Keratinocyte (primary cell): ENCODE results near the gene GPR63. TPM values are rescaled to one million over a fixed set of nuclear protein-coding genes. Genes with fewer than 3 reads are reported as not detected.

Experiments
- DNase-seq: peaks from one replicate; pipeline ENCODE4 v3.0.0-alpha.2; 2011; ENCODE audit warnings: low read depth, missing footprints, low spot score
- FAIRE-seq: peaks from 2 replicates; lab custom pipeline; 2011; peaks lifted over from hg19 to GRCh38; lab: Jason Lieb, UNC
- H2AFZ ChIP-seq: 2 replicates; pipeline ENCODE4 v1.6.0; 2012; ENCODE audit warnings: low read length, control low read depth, inconsistent platforms; ENCODE audit not compliant: control insufficient read depth
- H3K27ac ChIP-seq: 2 replicates; pipeline ENCODE4 v1.5.1; 2011; ENCODE audit warnings: low read length; ENCODE audit not compliant: control insufficient read depth, insufficient read depth
- H3K27me3 ChIP-seq: 3 replicates; pipeline ENCODE4 v1.6.0; 2011; ENCODE audit warnings: low read length; ENCODE audit not compliant: control insufficient read depth, insufficient read depth; ENCODE audit errors: extremely low read depth
- H3K36me3 ChIP-seq, 2 experiments: 2 replicates in 1 of 2; 3 replicates in 1 of 2; pipeline ENCODE4 v1.5.1; 2011; ENCODE audit warnings: low read length in 2 of 2, mild to moderate bottlenecking in 1 of 2; ENCODE audit not compliant: control insufficient read depth in 2 of 2, insufficient read depth in 2 of 2; ENCODE audit errors: extremely low read depth in 1 of 2
- H3K4me1 ChIP-seq: 3 replicates; pipeline ENCODE4 v1.5.1; 2011; ENCODE audit warnings: low read length; ENCODE audit not compliant: control insufficient read depth, insufficient read depth; ENCODE audit errors: extremely low read depth
- H3K4me2 ChIP-seq: 3 replicates; pipeline ENCODE4 v1.6.0; 2011; ENCODE audit warnings: low read depth, low read length; ENCODE audit not compliant: control insufficient read depth, insufficient read depth; ENCODE audit errors: extremely low read depth
- H3K4me3 ChIP-seq, 3 experiments: fragments of 200-600 bp in 1 of 3; sonication (generic) in 1 of 3; 2 replicates in 2 of 3; 3 replicates in 1 of 3; pipeline ENCODE4 v1.5.1; 2011 to 2016; ENCODE audit warnings: low read length in 3 of 3, mild to moderate bottlenecking in 3 of 3, control low read depth in 2 of 3, inconsistent platforms in 1 of 3, low read depth in 1 of 3, mixed read lengths in 1 of 3, mixed run types in 1 of 3, moderate library complexity in 1 of 3; ENCODE audit not compliant: control insufficient read depth in 2 of 3, insufficient read depth in 2 of 3; ENCODE audit errors: extremely low read depth in 1 of 3
- H3K79me2 ChIP-seq: 2 replicates; pipeline ENCODE4 v1.6.0; 2012; ENCODE audit warnings: low read length; ENCODE audit not compliant: control insufficient read depth, insufficient read depth
- H3K9ac ChIP-seq: 3 replicates; pipeline ENCODE4 v1.6.0; 2011; ENCODE audit warnings: low read length; ENCODE audit not compliant: control insufficient read depth, insufficient read depth; ENCODE audit errors: extremely low read depth
- H3K9me1 ChIP-seq: 3 replicates; pipeline ENCODE4 v1.6.0; 2011; ENCODE audit warnings: low read length; ENCODE audit not compliant: control insufficient read depth, insufficient read depth; ENCODE audit errors: extremely low read depth
- H3K9me3 ChIP-seq: 2 replicates; pipeline ENCODE4 v1.5.1; 2012; ENCODE audit warnings: low read depth, low read length; ENCODE audit not compliant: control insufficient read depth
- H4K20me1 ChIP-seq: 3 replicates; pipeline ENCODE4 v1.6.0; 2011; ENCODE audit warnings: low read length; ENCODE audit not compliant: control insufficient read depth, insufficient read depth; ENCODE audit errors: extremely low read depth
- CTCF ChIP-seq, 3 experiments: IDR thresholded peaks in 1 of 3; conservative IDR thresholded peaks in 1 of 3; optimal IDR thresholded peaks in 1 of 3; 2 replicates in 2 of 3; 3 replicates in 1 of 3; pipeline versions ENCODE3 to v1.5.1; 2011; ENCODE audit warnings: low read length in 3 of 3, mild to moderate bottlenecking in 3 of 3, moderate library complexity in 2 of 3, control low read depth in 1 of 3, inconsistent platforms in 1 of 3; ENCODE audit not compliant: insufficient read depth in 2 of 3; ENCODE audit errors: extremely low read depth in 1 of 3
- EZH2 ChIP-seq: IDR thresholded peaks from one replicate; pipeline ENCODE4 v1.6.1; 2012; ENCODE audit warnings: inconsistent platforms, mild to moderate bottlenecking, low read length, moderate library complexity
- dilution Hi-C: fragments of 300-500 bp; cut with MboI; formaldehyde crosslinking; loops from one replicate; pipeline ENCODE4 v1.7.0; 2020; ENCODE audit warnings: low sequenced_read_pairs; ENCODE audit not compliant: extremely low pct_ligation_motif_present
- polyA plus RNA-seq, 5 experiments: library from polyadenylated mRNA; depleted of rRNA in 3 of 5; stranded (reverse) in 3 of 5; stranded (forward) in 1 of 5; unstranded in 1 of 5; fragments of >200 nt; gene quantifications; 1 replicate in 1 of 5; 2 replicates in 3 of 5; 3 replicates in 1 of 5; pipeline versions ENCODE4 v1.2.1 to v1.2.3, GENCODE V29; 2011 to 2012; ENCODE audit warnings: missing spikeins in 2 of 5, low read depth in 1 of 5, low replicate concordance in 1 of 5

GPR63 gene
- polyA plus RNA-seq, 1 donor (not counting 4 experiments of a cell fraction or from before 2014, with no cell fraction given) = 1.9 TPM

- peaks cover 0 to 2% of the 10 kb centered on the region in 2 experiments for H3K36me3 ChIP-seq
- H3K4me2 ChIP-seq = no peak overlapping the region
- TF ChIP-seq CTCF (optimal IDR thresholded peaks at IDR 0.05 in 1 of 3, IDR thresholded peaks at IDR 0.05 in 1 of 3, conservative IDR thresholded peaks at IDR 0.05 in 1 of 3; ENCODE audit: extremely low read depth in 1 of 3, insufficient read depth in 2 of 3, low read length in 3 of 3) (no peak), EZH2 (no peak)
- DNase-seq (no peak), FAIRE-seq (no peak)
- no peaks in the 10 kb centered on the region for H3K9me3 ChIP-seq
- dilution Hi-C loops = no loop called here
- no peaks in the 10 kb centered on the region for H3K27me3 ChIP-seq
- H3K27ac ChIP-seq = no peak overlapping the region
- no peaks in the 10 kb centered on the region for H3K9me1 ChIP-seq
- no peak overlapping the region for H2AFZ ChIP-seq
- no peaks in the 10 kb centered on the region for H3K4me1 ChIP-seq
- H4K20me1 ChIP-seq = no peaks in the 10 kb centered on the region
- no peaks in the 10 kb centered on the region for H3K79me2 ChIP-seq
- no peak overlapping the region for H3K4me3 ChIP-seq
- no peak overlapping the region for H3K9ac ChIP-seq
Observed at GRCh38 chr6:96794980-96795379, 42.3 kb downstream of the GPR63 start.

- Histone ChIP-seq H3K79me2 (no peaks in the 10 kb centered on the region), H3K27me3 (no peaks in the 10 kb centered on the region), H3K9me1 (no peaks in the 10 kb centered on the region), H3K27ac (no peak overlapping the region), H3K9ac (no peak overlapping the region), H3K4me1 (no peaks in the 10 kb centered on the region), H3K4me2 (no peak overlapping the region), H3K9me3 (no peaks in the 10 kb centered on the region), H4K20me1 (no peaks in the 10 kb centered on the region), H3K4me3 (no peak overlapping the region), H2AFZ (no peak overlapping the region), H3K36me3 (no peaks in the 10 kb centered on the region)
- no peak for TF ChIP-seq EZH2
- TF ChIP-seq CTCF (optimal IDR thresholded peaks at IDR 0.05 in 1 of 3, IDR thresholded peaks at IDR 0.05 in 1 of 3, conservative IDR thresholded peaks at IDR 0.05 in 1 of 3; ENCODE audit: extremely low read depth in 1 of 3, insufficient read depth in 2 of 3, low read length in 3 of 3) = no peak
- dilution Hi-C loops = no loop called here
- FAIRE-seq = no peak
- DNase-seq = no peak
Observed at GRCh38 chr6:96792561-96793190, 44.6 kb downstream of the GPR63 start.
